PC-9 (cell line): Measurements from ENCODE around the gene ANKFN1.

Source experiments
- CTCF ChIP-seq: fragments of 200-600 bp; sonication (generic); conservative IDR thresholded peaks from 2 replicates; pipeline ENCODE4 v1.6.1; 2017; ENCODE audit warnings: mixed run types, antibody characterized with exemption, mild to moderate bottlenecking, moderate library complexity
- EZH2 ChIP-seq: fragments of 200-600 bp; sonication (generic); IDR thresholded peaks from 2 replicates; pipeline ENCODE4 v1.8.0; 2017; ENCODE audit warnings: antibody characterized with exemption, low read depth

GRCh38 chr17:56158344-56158743, 5.1 kb downstream of the ANKFN1 start:
- TF ChIP-seq CTCF, result no peak
- TF ChIP-seq EZH2, result no peak
